ENCODE measurements around the gene SEL1L3.

Gene SEL1L3

DNA sequence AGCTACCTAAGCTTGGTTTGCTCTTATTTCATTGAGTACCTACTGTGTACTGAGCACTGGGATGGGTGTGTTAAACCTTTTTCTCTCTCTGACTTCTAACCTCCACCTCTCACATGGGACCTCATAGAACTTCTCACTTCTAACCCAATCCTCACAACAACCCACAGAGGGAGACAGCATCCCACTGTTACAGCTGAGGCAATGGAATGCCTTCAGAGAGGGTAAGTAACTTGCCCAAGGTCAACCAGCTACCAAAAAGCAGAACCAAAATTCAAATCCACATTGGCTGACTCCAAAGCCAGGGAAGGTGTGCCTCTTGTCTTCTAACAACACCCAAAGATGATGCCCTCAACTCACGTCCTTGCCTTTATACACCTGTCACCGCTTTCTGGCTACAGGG lies 5.4 kb downstream of the SEL1L3 start:
- no peak for DNase-seq (ENCODE audit: low read depth in 1 of 2, low spot score in 1 of 2)

DNA sequence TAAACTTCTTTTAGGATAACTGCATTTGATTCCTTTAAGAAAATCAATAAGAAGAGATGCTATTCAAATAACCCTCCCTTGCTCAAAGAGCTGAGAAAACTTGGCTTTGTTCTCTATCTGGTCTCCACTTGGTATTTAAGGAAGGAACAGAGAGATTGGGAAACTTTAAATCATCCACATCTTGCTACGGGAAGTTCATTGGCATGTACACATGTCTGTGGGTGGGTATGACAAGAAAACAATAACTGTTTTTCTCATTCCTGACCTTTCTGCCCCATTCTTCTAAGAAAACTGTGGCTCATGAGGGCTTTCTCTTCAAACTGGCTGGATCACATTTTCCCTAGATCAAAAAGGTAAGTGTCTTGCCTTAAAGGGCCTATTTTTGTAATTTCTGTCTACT lies 6.0 kb downstream of the SEL1L3 start:
- DNase-seq (ENCODE audit: low read depth in 1 of 2, low spot score in 1 of 2): no peak

DNA sequence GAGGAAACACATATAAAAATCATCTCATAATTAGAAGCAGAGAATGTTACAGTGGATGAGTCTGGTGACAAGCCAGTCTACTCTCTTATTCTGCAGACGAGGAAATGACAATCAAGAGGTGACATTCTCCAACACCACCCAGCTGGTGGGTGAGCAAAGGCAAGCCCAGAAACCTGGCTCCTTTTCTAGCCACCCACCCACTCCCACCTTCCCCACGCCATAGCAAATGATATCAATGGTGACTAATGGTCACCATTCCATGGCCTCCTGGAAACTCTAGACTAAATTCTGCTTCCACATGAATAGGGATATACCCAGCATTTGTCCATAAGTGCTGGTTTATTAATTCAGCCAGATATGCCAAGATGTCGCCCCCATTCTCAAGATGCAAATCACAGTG lies 10.7 kb downstream of the SEL1L3 start:
- no peak for DNase-seq (ENCODE audit: low read depth in 1 of 2, low spot score in 1 of 2)

DNA sequence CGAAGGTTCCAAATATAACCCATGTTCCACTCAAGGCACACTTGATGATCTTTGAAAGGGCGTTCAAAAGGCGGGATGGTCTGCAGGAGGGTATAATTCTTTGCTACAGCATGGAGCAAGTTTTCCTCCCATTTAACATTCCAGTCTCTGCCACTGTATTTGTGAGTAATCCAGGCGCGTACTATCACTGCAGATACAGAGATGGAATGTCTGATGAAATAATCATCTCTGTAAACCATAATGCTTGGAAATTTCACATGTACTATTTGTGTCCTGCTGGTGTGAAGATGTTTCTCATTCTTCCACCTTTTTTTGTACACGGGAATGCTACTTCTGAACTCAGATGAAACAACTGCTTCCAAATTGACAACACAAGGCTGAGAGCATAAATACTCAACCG lies 15.5 kb downstream of the SEL1L3 start:
- no peak for DNase-seq (ENCODE audit: low read depth in 1 of 2, low spot score in 1 of 2)

DNA sequence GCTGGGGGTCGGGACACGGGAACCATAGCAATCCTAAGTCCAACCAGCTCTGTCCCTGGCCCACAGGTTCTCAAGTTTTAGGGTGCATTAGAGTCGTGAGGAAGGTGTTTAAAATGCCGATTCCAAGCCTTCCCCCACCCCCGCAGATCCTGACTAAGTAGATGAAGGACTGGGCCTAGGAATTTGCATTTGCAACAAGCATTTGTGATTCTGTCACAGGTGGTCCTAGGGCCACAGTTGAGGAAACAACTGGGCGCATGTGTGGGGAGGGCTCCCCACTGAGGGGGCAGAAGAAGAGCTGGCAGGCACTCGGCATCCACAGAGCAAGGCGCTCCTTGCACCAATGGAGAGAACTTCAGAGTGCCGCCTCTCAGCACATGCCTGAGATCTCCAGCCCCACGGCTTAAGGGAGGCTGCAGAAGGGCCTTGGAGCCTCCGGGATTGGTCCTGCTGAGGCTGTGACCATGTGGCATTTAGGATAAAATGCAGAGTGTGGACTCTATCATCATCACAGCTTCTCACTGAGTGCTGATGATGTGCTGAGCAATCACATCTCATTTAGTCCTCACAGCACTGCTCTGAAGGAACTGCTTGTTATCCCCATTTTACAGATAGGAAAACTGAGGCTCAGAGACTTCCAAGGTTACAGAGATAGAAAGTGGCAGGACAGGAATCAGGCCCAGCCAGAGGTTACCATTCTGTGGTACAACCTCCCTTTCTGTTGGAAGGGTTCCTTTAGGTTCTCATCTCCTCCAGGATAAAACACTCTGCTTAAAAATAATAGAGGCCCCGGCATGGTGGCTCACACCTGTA lies 16.7 kb downstream of the SEL1L3 start:
- DNase-seq (ENCODE audit: low read depth in 1 of 2, low spot score in 1 of 2): no peak

DNA sequence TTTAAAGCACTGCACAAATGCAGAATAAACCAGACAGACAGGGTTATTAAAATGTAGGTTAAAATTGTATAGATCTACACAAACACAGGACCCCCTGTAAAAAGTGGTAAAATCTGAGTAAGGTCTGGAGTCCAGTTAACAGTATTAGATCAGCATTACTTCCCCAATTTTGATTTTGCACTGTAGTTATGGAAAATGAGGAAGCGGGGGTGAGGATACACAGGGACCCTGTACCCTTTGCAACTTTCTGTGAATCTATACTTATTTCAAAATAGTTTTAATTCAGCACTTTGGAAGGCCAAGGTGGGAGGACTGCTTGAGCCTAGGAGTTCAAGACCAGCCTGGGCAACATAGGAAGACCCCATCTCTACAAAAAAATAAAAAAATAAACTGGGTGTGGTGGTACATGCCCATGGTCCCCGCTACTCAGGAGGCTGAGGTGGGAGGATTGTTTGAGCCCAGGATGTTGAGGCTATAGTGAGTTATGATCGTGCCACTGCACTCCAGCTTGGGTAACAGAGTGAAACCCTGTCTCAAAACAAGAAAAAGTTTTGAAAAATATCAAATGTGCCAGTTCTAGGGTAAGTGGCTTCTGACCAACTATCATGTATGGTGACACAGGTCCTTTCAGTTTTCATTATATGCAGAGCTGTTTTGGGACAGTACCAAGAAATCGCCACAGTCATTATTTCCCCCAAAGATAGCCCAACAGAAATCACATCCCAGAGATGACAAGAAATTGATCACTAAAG lies 17.7 kb downstream of the SEL1L3 start:
- DNase-seq (ENCODE audit: low read depth in 1 of 2, low spot score in 1 of 2): no peak

DNA sequence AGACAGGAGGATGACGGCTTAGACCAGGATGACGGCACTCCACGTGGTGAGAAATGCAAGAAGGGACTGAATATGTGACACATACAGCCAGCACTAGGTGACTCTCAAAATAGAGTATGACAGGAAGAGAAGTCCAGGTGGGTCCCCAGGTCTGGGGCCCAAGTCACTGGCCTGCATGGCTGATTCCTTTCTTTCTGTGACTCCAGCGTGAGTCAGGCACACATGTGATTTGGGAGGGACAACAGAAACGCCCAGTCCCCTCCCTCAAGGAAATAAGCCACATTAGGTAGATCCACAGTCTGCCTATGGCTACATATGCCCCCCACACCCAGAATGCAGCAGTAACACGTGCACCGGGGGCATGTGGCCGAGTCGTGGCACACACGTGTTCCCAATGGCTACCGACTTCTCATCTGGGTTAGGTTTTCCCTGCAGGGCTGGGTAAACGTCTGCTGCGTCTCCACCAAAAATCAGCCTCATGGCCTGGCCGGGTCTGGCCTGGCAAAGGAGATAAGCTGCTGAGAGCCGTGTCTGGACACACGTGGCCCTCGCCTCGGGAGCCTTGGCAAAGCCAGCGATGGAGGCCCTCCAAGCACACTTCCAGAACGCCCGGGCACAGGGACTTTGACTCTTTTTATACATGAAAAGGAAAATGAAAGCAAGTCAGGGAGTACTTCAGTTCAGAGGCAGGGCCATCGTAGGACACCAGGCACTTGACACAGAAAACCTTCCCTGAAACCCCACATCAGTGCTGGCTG lies 19.3 kb downstream of the SEL1L3 start:
- DNase-seq (ENCODE audit: low read depth in 1 of 2, low spot score in 1 of 2): no peak

DNA sequence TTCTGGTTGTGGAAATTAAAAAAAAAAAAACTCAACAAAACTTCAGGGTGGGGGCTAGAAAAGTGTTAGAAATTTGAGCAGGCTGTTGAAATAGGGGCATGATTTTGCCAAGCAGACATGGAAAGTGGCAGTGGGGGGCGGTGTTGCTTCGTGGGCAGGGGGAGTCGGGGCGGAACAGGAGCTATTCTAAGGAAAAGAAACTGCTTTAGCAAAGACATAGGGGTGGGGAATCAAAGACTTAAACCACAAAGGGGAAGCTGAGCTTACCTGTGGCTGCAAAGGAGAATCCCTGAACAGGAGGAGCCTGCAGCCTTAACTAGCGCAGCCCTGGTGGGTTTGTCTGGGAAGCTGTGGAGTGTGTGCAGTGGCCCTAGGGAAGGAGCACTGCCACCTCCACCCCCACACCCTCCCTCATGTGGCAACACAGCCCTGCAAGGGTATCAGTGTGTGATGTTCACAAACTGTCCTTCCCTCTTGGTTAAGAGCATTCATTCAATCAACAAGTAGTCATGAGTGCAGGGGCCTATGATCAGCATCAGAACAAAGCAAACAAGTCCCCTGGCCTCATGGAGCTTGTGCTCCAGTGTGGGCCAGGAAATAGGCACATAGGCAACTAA lies 20.5 kb downstream of the SEL1L3 start:
- DNase-seq (ENCODE audit: low read depth in 1 of 2, low spot score in 1 of 2): no peak

DNA sequence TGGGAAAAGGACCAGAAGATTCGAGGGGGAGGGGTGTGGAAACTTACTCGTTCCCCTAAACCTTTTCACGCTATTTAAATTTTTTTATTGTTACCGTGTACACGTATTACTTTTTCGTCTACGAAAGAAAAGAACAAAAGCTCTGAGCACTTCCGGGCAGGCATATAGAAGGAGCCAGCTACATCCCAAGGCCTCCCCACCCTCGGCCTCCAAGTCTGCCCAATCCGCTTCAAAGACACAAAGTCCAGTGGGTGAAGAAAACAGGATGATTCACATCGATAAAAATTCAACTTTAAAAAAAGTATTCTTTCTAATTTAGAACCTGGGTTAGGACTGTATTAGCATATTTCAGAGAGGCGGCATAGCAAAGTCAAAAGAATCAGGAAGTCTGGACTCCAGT lies 23.1 kb downstream of the SEL1L3 start:
- no peak for DNase-seq (ENCODE audit: low read depth in 1 of 2, low spot score in 1 of 2)

DNA sequence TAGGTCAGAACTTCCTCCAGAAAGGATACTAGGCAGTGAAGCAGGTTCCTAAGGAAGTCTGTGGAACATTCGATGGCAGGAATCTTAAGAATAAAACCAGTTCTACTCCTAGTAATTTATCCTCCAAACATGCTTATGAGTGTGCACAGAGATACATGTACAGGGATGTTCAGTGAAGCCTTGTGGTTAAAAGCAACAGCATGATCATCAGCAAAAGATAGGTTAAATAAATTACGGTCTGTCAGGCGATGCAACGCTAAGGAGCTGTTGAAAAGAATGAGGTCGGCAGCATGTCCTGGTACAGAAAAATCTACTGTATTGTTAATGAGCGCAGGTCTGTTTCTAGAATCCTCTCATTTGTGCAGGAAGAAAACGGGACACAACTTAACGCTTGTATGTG lies 23.6 kb downstream of the SEL1L3 start:
- DNase-seq (ENCODE audit: low read depth in 1 of 2, low spot score in 1 of 2): no peak

DNA sequence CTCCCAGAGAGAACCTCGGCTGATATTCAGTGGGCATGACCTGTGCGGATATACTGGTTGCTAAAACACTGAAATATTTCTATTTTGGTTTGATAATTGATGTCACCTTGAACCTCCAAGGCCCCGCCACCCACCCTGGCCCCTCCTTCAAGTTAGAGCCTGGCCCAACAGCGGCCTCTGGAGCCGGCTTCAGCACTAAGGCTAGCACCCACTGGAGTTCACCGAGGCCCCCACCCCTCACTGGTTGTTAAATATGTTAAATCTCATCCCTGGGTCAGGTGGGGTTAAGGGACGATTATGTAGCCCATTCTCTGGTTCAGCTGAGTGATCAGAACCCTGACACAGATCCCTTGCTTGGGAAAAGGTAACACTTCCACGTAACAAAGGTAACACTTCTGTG lies 24.3 kb downstream of the SEL1L3 start:
- no peak for DNase-seq (ENCODE audit: low read depth in 1 of 2, low spot score in 1 of 2)

DNA sequence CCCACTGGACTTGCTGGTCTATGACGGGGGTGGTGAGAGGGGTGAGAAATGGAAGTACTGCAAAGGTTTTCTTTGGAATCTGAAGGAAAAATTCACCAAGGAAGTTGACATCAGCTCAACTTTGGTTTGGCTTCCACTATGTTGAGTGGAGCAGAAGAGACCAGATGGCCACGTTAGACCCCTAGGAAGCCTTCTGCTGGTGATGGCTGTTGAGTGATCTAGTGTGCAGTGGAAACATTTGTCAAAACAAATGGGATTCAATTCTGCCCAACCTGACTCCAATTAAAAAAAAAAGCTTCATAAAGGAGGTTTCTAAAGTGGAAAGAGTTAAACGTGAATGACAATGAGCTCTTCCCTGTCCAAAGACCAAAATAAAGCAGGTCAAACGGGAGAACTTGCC lies 25.7 kb downstream of the SEL1L3 start:
- DNase-seq (ENCODE audit: low read depth in 1 of 2, low spot score in 1 of 2): no peak

DNA sequence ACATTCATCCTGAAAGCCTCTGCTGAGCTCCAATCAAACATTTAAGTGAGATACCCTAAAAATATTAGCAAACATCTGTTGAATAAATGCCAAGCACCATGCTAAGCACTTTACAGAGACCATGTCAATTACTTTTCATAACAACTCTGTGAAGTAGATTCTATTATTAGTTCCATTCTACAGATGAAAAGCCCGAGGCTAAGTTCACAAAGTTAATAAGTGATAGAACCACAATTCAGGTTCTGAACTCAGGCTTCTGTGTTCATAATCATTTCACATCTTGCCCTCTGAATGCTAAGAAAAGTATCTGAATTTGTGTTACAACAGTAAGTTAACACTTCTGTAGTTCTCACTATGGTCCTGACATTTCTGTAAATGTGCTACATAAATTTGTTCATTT lies 27.4 kb downstream of the SEL1L3 start:
- DNase-seq (ENCODE audit: low read depth in 1 of 2, low spot score in 1 of 2): no peak

DNA sequence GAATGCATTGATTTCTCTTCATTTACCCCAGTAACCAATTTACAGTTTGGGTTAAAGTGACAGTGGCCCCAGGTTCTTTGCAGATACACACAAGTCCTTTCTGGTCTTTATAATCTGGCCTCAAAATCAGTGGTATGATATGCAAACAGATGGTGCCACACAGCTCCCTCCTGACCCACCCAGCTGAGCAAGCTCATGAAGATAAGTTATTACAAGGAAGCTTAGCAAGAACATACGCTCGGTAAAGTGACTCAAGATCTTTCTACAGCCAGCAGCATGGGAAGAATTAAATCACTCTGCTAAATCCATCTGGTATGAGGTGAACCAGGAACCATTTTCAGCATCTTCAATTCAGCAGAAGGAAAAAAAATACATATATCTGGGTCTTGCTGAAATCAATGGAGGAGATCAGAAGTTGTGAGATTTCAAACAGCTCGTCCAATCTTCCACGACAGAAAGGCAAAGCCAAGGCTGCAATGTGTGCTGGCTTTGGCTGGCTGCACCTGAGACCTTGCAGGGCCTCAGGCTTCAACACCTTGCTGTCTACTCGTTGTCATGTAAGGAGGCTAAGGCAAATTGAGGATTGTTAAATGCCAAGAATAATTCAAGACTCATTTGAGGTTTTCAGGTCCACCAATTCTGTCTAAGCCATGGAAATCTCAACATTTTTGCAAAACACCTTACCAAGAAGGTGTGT lies 28.2 kb downstream of the SEL1L3 start:
- DNase-seq (ENCODE audit: low read depth in 1 of 2, low spot score in 1 of 2): no peak

DNA sequence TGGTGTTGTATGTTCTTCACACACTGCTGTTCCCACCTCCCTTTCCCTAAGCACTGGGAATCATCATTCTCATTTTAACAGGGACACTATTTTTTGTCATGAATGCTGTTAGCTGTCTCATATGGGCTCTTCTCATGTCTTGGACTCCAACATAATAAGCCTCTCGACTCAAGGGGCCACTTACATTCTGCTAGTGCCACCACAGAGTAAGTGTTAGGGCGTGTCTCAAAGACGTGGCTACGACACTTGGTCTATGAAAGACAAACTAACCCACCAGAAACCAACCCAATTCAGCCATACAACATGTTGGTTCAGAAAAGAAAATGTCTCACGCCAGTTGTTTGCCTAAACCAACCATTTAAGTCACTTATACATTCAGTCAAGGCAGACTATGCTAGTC lies 32.2 kb downstream of the SEL1L3 start:
- no peak for DNase-seq (ENCODE audit: low read depth in 1 of 2, low spot score in 1 of 2)

DNA sequence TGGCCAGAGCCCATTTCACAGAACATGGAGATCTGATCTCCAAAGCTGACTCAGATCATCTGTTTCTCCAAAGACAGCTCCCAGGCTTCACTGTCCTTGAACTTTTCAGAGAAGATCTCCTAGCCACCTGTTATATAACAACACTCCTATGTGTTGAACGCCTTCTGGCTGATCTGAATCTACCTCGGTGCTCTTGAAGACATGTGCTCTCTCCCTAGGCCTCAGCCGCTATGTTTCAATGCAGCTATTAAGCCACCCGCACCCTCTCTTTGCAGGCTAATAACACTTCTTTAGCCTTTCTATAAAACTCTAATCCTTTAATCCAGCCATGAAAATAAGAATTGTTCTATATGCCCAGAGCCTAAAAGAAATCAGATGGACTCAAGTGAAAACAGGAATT lies 34.9 kb downstream of the SEL1L3 start:
- DNase-seq (ENCODE audit: low read depth in 1 of 2, low spot score in 1 of 2): no peak

DNA sequence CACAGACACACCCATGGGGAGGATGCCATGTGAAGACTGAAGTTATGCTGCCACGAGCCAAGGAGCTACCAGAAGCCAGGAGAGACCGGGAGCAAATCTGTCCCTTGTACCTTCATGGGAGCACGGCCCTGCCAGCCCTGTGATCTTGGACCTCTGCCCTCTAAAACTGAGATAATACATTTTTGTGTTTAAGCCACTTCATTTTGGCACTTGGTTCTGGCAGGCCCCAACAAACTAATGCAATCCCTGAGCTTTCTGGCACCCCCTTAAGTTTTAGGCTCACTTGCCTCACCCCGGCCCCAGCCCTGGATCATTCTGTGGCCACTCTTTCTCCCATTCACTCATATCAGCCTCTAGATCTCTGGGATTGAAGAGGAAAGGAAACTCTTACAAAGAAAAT lies 35.4 kb downstream of the SEL1L3 start:
- no peak for DNase-seq (ENCODE audit: low read depth in 1 of 2, low spot score in 1 of 2)

DNA sequence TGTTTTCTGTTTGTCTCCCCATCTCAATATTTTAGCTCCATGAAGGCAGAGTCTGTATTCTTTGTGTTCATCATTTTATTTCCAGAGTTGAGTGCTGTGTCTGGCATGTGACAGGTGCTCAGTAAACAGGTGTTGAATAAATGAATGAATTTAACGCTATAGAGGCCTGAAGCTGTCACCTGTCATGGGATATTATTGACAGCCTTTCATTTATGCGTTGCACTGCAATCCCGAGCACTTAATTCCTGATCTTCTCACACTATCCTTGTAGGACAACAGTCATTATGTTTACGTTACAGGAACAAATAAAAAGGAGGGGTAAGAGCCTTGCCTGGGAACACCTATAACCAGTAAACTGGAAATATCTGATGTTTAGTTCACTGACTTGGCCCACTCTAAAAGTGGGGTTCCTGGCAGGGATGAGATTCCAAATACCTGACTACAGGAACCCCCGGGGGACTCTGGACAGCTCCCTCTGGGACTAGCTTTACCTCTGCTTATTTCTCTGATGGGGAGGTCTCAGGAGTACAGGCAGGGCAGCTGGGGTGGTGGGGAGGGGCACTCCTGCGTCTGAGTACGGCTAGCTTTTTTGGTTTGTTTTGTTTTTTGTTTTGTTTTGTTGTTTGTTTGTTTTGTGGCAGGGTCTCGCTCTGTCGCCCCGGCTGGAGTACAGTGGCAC lies 36.6 kb downstream of the SEL1L3 start:
- DNase-seq (ENCODE audit: low read depth in 1 of 2, low spot score in 1 of 2): no peak

DNA sequence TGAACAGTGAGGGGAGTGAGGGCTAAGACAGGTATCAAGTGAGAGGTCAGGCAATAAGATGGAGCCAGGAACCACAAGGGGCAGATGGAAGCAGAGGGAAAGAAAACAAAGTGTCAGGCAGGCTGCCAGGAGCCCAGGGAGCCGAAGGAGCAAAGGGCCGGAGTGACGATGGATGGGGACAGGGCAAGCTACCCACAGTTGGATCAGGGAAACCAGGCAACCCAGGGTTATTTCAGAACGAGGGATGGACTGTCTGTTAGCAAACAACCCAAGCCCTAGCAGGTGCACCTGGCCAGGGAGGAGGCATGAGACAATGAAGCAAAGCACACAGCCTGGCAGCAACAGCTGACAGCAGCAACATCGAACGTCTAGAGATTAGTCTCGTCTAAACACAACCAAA lies 39.2 kb downstream of the SEL1L3 start:
- DNase-seq (ENCODE audit: low read depth in 1 of 2, low spot score in 1 of 2): no peak

DNA sequence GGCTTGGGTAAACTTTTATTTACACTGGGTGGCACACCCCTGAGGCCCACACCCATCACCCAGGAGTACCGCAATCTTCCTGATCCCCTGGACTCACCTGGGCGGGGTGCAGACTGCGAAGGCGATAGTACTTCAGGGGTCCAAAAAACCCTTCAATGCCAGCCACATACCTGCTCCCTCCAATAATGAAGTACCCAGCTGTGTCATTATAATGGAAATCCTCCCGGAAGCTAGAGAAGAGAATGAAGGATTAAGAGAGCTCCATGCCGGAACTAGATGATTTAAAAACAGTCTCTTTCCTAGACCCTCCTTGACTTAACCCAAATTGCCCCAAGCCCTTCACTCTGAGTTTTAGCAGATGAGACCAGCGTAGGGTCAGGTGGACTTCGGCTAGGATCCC lies 40.9 kb downstream of the SEL1L3 start:
- no peak for DNase-seq (ENCODE audit: low read depth in 1 of 2, low spot score in 1 of 2)

Data from stimulated activated CD4-positive, alpha-beta T cell treated with anti-CD3 and anti-CD28 coated beads, Interleukin-15, amount 100 ng/mL, for 1 hour (primary cell).